Non-pigmented ciliary epithelial cell (primary cell): Measurements from ENCODE around the gene FANCI.

Experiments used
- DNase-seq: peaks from one replicate; pipeline ENCODE4 v3.0.0-alpha.2; 2010; ENCODE audit warnings: low read depth

FANCI gene

GRCh38 chr15:89333011-89333860, 89.5 kb downstream of the FANCI start:
- no peak for DNase-seq

- no peak for DNase-seq
Measured at GRCh38 chr15:89333959-89334509, 90.3 kb downstream of the FANCI start.

- peak; percentile 97 for DNase-seq
Measured at GRCh38 chr15:89334510-89335297, 90.9 kb downstream of the FANCI start, which contains the start of gene POLG. TSS of gene POLG (minus strand) at chr15:89334824. CDS start at chr15:89333754, 1,070 bp downstream.

GRCh38 chr15:89335298-89336041, 91.7 kb downstream of the FANCI start:
- DNase-seq: no peak

- no peak for DNase-seq
Measured at GRCh38 chr15:89338036-89338435, 94.3 kb downstream of the FANCI start.

- no peak for DNase-seq
Measured at GRCh38 chr15:89340573-89340972, 96.8 kb downstream of the FANCI start.

- no peak for DNase-seq
Measured at GRCh38 chr15:89341316-89342005, 97.7 kb downstream of the FANCI start.

- DNase-seq: no peak
Measured at GRCh38 chr15:89342840-89343239, 99.1 kb downstream of the FANCI start.

GRCh38 chr15:89345248-89345647, 101.5 kb downstream of the FANCI start:
- no peak for DNase-seq

- DNase-seq: no peak
Measured at GRCh38 chr15:89346516-89347231, 102.9 kb downstream of the FANCI start.

- no peak for DNase-seq
Measured at GRCh38 chr15:89349206-89349558, 105.4 kb downstream of the FANCI start.

GRCh38 chr15:89352476-89352875, 108.7 kb downstream of the FANCI start:
- DNase-seq: no peak

- no peak for DNase-seq
Measured at GRCh38 chr15:89353991-89354390, 110.2 kb downstream of the FANCI start.

GRCh38 chr15:89356634-89357298, 113.0 kb downstream of the FANCI start:
- DNase-seq: no peak

GRCh38 chr15:89358435-89358754, 114.6 kb downstream of the FANCI start:
- DNase-seq: no peak

GRCh38 chr15:89358755-89359439, 115.1 kb downstream of the FANCI start:
- no peak for DNase-seq

- no peak for DNase-seq
Measured at GRCh38 chr15:89359471-89360293, 115.9 kb downstream of the FANCI start.

GRCh38 chr15:89360294-89360971, 116.7 kb downstream of the FANCI start:
- DNase-seq: no peak
